HG03045 (cell line): Measurements from ENCODE around the gene CSTF2.
"Not testable (repeated sequence)": the region's sequence is repeated elsewhere in the genome, so short reads cannot be mapped to it uniquely, and the experiment has no call there.

Experiments used
- ATAC-seq: cut with Tn5 transposase; IDR thresholded peaks from one replicate; pipeline ENCODE4 v1.9.1; 2021; ENCODE audit warnings: mild to moderate bottlenecking, moderate library complexity; ENCODE audit not compliant: unreplicated experiment

Gene CSTF2

GRCh38 chrX:100819837-100820666 lies at the start of gene CSTF2:
CSTF2 (plus strand) TSS chrX:100820391; CDS start chrX:100820417, 26 bp downstream.
- ATAC-seq: peak; percentile 100

GRCh38 chrX:100796371-100796770 lies 23.8 kb upstream of the CSTF2 start:
- ATAC-seq: not testable (repeated sequence)

GRCh38 chrX:100797359-100797758 lies 22.8 kb upstream of the CSTF2 start:
- no peak for ATAC-seq

GRCh38 chrX:100798484-100799214 lies 21.5 kb upstream of the CSTF2 start:
- no peak for ATAC-seq

GRCh38 chrX:100802843-100803242 lies 17.3 kb upstream of the CSTF2 start:
- no peak for ATAC-seq

GRCh38 chrX:100804780-100805179 lies 15.4 kb upstream of the CSTF2 start:
- ATAC-seq: no peak

- ATAC-seq: not testable (repeated sequence)
These were observed 11.9 kb upstream of the CSTF2 start for GRCh38 chrX:100808265-100808664.

GRCh38 chrX:100812216-100813158 lies 7.7 kb upstream of the CSTF2 start:
- ATAC-seq: no peak

GRCh38 chrX:100817340-100817739 lies 2.9 kb upstream of the CSTF2 start:
- ATAC-seq: no peak

GRCh38 chrX:100819534-100819836 lies 706 bp upstream of the CSTF2 start:
- no peak for ATAC-seq

- ATAC-seq: peak; percentile 64
These were observed 9.5 kb downstream of the CSTF2 start for GRCh38 chrX:100829730-100830129.

GRCh38 chrX:100830143-100830542 lies 10.0 kb downstream of the CSTF2 start:
- peak; percentile 32 for ATAC-seq

GRCh38 chrX:100830547-100830946 lies 10.4 kb downstream of the CSTF2 start:
- ATAC-seq: peak; percentile 41

- no peak for ATAC-seq
These were observed 11.2 kb downstream of the CSTF2 start for GRCh38 chrX:100831219-100831946.

- no peak for ATAC-seq
These were observed 30.1 kb downstream of the CSTF2 start for GRCh38 chrX:100850317-100850716.

- no peak for ATAC-seq
These were observed 32.6 kb downstream of the CSTF2 start for GRCh38 chrX:100852810-100853209.

GRCh38 chrX:100863326-100863864 lies 43.2 kb downstream of the CSTF2 start:
- no peak for ATAC-seq

GRCh38 chrX:100864657-100865391 lies 44.6 kb downstream of the CSTF2 start:
- no peak for ATAC-seq

GRCh38 chrX:100868273-100868672 lies 48.1 kb downstream of the CSTF2 start:
- ATAC-seq: no peak

GRCh38 chrX:100870527-100870926 lies 50.3 kb downstream of the CSTF2 start:
- no peak for ATAC-seq
